SK-N-SH (cell line): Measurements from ENCODE around the gene SAPCD2. TPM values are rescaled to one million over a fixed set of nuclear protein-coding genes. Genes with fewer than 3 reads are reported as not detected.
A peak's percentile ranks its signal among the peaks of the same experiment; 100 is the strongest.

Experiments
- CTCF ChIA-PET: fragments of 300-600, 350-600 bp; formaldehyde crosslinking; extraction: SDS; loops from one replicate; lab custom pipeline; 2021; lab: Yijun Ruan, JAX
- POLR2A ChIA-PET: fragments of 350-600 bp; sonication (Branson Sonifier 250); formaldehyde crosslinking; extraction: SDS; loops from one replicate; lab custom pipeline; 2020; ENCODE audit warnings: antibody characterized with exemption, inconsistent platforms; lab: Yijun Ruan, JAX
- DNase-seq: peaks from one replicate; pipeline ENCODE4 v3.0.0; 2012
- H2AFZ ChIP-seq: fragments of 200-600 bp; sonication (generic); 2 replicates; pipeline ENCODE4 v1.8.1; 2016; ENCODE audit warnings: antibody characterized with exemption, mild to moderate bottlenecking, low read depth
- H3F3A ChIP-seq: fragments of 200-600 bp; sonication (generic); replicated peaks from 2 replicates; pipeline ENCODE3; 2016; ENCODE audit warnings: antibody characterized with exemption, mild to moderate bottlenecking; ENCODE audit not compliant: insufficient read depth
- H3K27ac ChIP-seq, 2 experiments: fragments of 200-500 bp in 1 of 2; fragments of 200-600 bp in 1 of 2; sonication (Bioruptor generic) in 1 of 2; sonication (generic), shearing (Covaris generic) in 1 of 2; 2 replicates each; pipeline versions ENCODE4 v1.5.1 to v1.6.1; 2014 to 2016; ENCODE audit warnings: low read depth in 2 of 2, inconsistent platforms in 1 of 2, low read length in 1 of 2, mild to moderate bottlenecking in 1 of 2, mixed read lengths in 1 of 2
- H3K27me3 ChIP-seq: fragments of 200-600 bp; sonication (generic), shearing (Covaris generic); 2 replicates; pipeline ENCODE4 v1.6.1; 2016; ENCODE audit warnings: mixed run types; ENCODE audit not compliant: insufficient read depth
- H3K36me3 ChIP-seq, 2 experiments: fragments of 200-500 bp in 1 of 2; fragments of 200-600 bp in 1 of 2; sonication (Bioruptor generic) in 1 of 2; sonication (generic) in 1 of 2; replicated peaks in 1 of 2; 2 replicates each; pipeline versions ENCODE3 to v1.5.1; 2014 to 2016; ENCODE audit warnings: low read length in 1 of 2, mild to moderate bottlenecking in 1 of 2; ENCODE audit not compliant: insufficient read depth in 2 of 2, control insufficient read depth in 1 of 2
- H3K4me1 ChIP-seq, 2 experiments: fragments of 200-500 bp in 1 of 2; fragments of 200-600 bp in 1 of 2; sonication (Bioruptor generic) in 1 of 2; sonication (generic), shearing (Covaris generic) in 1 of 2; 2 replicates each; pipeline versions ENCODE4 v1.5.1 to v1.6.1; 2014 to 2016; ENCODE audit warnings: low read depth in 1 of 2, low read length in 1 of 2, mixed run types in 1 of 2; ENCODE audit not compliant: insufficient read depth in 2 of 2, control insufficient read depth in 1 of 2
- H3K4me2 ChIP-seq: fragments of 200-600 bp; sonication (generic), shearing (Covaris generic); 2 replicates; pipeline ENCODE4 v1.6.1; 2017; ENCODE audit warnings: mixed run types
- H3K4me3 ChIP-seq, 2 experiments: fragments of 200-500 bp in 1 of 2; fragments of 200-600 bp in 1 of 2; sonication (Bioruptor generic) in 1 of 2; sonication (generic), shearing (Covaris generic) in 1 of 2; 2 replicates each; pipeline versions ENCODE4 v1.5.1 to v1.8.1; 2014 to 2016; ENCODE audit warnings: low read depth in 2 of 2, inconsistent platforms in 1 of 2, low read length in 1 of 2, mild to moderate bottlenecking in 1 of 2, mixed read lengths in 1 of 2, moderate library complexity in 1 of 2
- H3K79me2 ChIP-seq: fragments of 200-600 bp; sonication (generic); 2 replicates; pipeline ENCODE4 v1.8.1; 2017; ENCODE audit warnings: mild to moderate bottlenecking; ENCODE audit not compliant: insufficient read depth
- H3K9ac ChIP-seq: fragments of 200-600 bp; sonication (generic); 2 replicates; pipeline ENCODE4 v1.6.1; 2017; ENCODE audit warnings: mixed run types
- H3K9me2 ChIP-seq: fragments of 200-600 bp; sonication (generic); 2 replicates; pipeline ENCODE4 v1.6.1; 2017; ENCODE audit warnings: mixed run types
- H3K9me3 ChIP-seq: fragments of 200-600 bp; sonication (generic); 2 replicates; pipeline ENCODE4 v1.6.1; 2017; ENCODE audit warnings: mixed run types, mild to moderate bottlenecking, moderate library complexity
- H4K20me1 ChIP-seq: fragments of 200-600 bp; sonication (generic); 2 replicates; pipeline ENCODE4 v1.6.1; 2017; ENCODE audit warnings: mild to moderate bottlenecking, mixed run types; ENCODE audit not compliant: insufficient read depth
- ELF1 ChIP-seq: IDR thresholded peaks from 2 replicates; pipeline ENCODE4 v1.4.0; 2012
- EP300 ChIP-seq, 2 experiments: IDR thresholded peaks; 2 replicates each; pipeline versions ENCODE4 v1.4.0 to v1.6.1; 2012; ENCODE audit warnings: borderline replicate concordance in 1 of 2, low read depth in 1 of 2, low read length in 1 of 2
- MAX ChIP-seq: IDR thresholded peaks from 2 replicates; pipeline ENCODE4 v1.4.0; 2012; ENCODE audit warnings: low read depth
- MXI1 ChIP-seq: IDR thresholded peaks from 2 replicates; pipeline ENCODE4 v1.6.1; 2012; ENCODE audit warnings: mild to moderate bottlenecking, low read depth, low read length, improper control_type of control experiment
- PBX3 ChIP-seq: IDR thresholded peaks from 2 replicates; pipeline ENCODE4; 2012
- SIN3A ChIP-seq: IDR thresholded peaks from 2 replicates; pipeline ENCODE4 v1.6.1; 2012; ENCODE audit warnings: low read depth, mild to moderate bottlenecking, low read length, moderate library complexity, borderline replicate concordance
- USF1 ChIP-seq: IDR thresholded peaks from 2 replicates; pipeline ENCODE4 v1.4.0; 2012; ENCODE audit warnings: low read depth, borderline replicate concordance
- WGBS: methylation state at CpG from one replicate; pipeline ENCODE4 v1.1.6; 2017; ENCODE audit warnings: low lambda C conversion rate; 5-methylcytosine and 5-hydroxymethylcytosine counted together
- polyA plus RNA-seq, 3 experiments: library from polyadenylated mRNA; depleted of rRNA; stranded (reverse); fragments of >200 nt; gene quantifications; 2 replicates each; pipeline ENCODE4 v1.2.3, GENCODE V29; 2012
- TF ChIP-seq, protein P1 (sequence below): fragments of 150-350 bp; IDR thresholded peaks from 2 replicates; pipeline ENCODE4 v1.6.1; 2017; ENCODE audit warnings: antibody characterized with exemption, low read length, low read depth, borderline replicate concordance

The SAPCD2 gene
- polyA plus RNA-seq, 1 of the 3 experiments (the other 2 are of a cell fraction): 6.0 TPM

DNA sequence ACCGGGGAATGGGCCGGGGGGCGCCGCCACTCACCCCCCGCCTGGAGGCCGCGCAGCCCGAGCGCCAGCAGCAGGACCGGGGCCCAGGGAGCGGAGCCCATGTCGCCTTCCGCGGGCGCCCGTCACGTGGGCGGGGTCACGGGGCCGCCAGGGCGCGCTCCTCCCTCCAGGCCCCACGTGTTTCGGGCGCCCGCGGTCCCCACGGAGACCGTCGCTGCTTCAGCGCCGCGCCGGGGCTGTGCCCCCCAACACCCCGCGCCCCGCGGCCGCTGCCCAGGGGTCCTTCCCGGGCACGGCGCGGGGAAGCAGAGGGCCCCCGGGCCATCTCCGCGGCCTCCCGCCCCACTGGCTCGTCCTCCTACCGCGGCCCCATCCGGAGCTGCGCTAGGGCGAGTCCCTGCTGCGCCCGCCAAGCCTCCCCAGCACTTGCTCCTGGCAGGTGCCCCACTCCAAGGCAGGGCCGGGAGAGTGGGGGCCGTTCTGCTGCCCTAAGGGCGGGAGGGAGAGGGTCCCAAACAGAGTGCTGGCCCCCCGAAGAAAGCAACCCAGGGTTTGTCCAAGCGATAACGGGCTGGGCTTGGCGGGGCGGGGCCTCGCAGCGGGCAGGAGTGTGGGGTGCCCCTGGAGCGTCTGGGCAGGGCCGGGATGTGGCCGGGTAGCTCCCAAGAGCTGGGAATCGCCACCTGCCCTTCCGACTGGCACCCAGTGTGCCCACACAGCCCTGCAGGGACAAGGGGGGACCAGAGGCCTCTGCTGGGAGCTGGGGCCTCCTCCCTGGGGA, 44.4 kb upstream of the SAPCD2 start, which contains the start of gene DPP7:
TSS of gene DPP7 (minus strand) at position 121 of the 781 bp plus-strand sequence. CDS start at position 101, 20 bp downstream.
- peak within 1 kb of the TSS; percentile 56; the same call in 1 of the 2 replicates for H2AFZ ChIP-seq
- H3K36me3 ChIP-seq: peaks cover 0 to 26% of the 10 kb centered on the region in 2 experiments
- H3K9me3 ChIP-seq: no peaks in the 10 kb centered on the region
- peak within 1 kb of the TSS; percentile 94 for H3K4me2 ChIP-seq
- ChIA-PET CTCF (interaction anchor here (0.8 to 4.4 kb wide), 7 partner anchors 23 to 122 kb away, joined by 3 to 27 read pairs (median 4); partner anchors contain the start of genes NPDC1 and RNF224), POLR2A (interaction anchor here (0.7 to 1.6 kb wide), 7 partner anchors 15 to 126 kb away, joined by 3 to 7 read pairs (median 3); partner anchors contain the start of gene TUBB4B)
- H3K27me3 ChIP-seq: no peaks in the 10 kb centered on the region
- peak within 1 kb of the TSS; percentile 57 for H3K9ac ChIP-seq
- peak within 1 kb of the TSS; percentile 58 to 65 for H3K4me3 ChIP-seq
- H3K4me1 ChIP-seq: peaks cover 0 to 10% of the 10 kb centered on the region in 2 experiments; a peak in 1 of 4 replicates
- H3K9me2 ChIP-seq: no peaks in the 10 kb centered on the region
- no peaks in the 10 kb centered on the region for H3K79me2 ChIP-seq
- TF ChIP-seq PBX3 (peak; percentile 16; the same call in 1 of the 2 replicates), MAX (peak; percentile 82), EP300 (IDR thresholded peaks at IDR 0.05; ENCODE audit: borderline replicate concordance in 1 of 2, low read depth in 1 of 2, low read length in 1 of 2) (no peak), MXI1 (peak; percentile 92), USF1 (peak; percentile 91)
- TF ChIP-seq, protein P1, sequence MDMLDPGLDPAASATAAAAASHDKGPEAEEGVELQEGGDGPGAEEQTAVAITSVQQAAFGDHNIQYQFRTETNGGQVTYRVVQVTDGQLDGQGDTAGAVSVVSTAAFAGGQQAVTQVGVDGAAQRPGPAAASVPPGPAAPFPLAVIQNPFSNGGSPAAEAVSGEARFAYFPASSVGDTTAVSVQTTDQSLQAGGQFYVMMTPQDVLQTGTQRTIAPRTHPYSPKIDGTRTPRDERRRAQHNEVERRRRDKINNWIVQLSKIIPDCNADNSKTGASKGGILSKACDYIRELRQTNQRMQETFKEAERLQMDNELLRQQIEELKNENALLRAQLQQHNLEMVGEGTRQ: peak; percentile 89
- no peaks in the 10 kb centered on the region for H3F3A ChIP-seq
- peak; percentile 95 for DNase-seq
- no peaks in the 10 kb centered on the region for H4K20me1 ChIP-seq
- WGBS: no CpG with 5 or more reads among the region's 70 CpGs
- H3K27ac ChIP-seq: peak within 1 kb of the TSS in 1 of 2 experiments; percentile 39; a peak in 1 of 4 replicates

DNA sequence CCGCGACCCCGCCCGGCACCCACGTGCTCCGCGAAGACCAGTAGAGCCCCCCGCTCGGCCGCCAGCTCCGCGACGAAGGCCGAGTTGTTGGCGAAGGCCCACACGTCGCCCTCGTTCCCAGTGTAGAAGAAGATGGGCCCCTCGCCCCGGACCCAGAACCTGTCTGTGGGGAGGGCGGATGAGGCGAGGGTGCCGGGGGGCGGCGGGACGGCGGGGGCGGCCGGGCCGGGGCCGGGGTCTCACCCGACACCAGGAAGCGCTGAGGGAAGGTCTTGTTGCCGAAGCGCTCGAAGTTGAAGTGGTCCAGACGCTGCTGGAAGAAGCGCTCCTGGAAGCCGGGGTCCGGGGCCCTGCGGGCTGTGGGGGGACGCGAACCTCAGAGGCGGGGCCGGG, 43.9 kb upstream of the SAPCD2 start:
- Histone ChIP-seq H3K9me2 (no peaks in the 10 kb centered on the region), H3K9ac (peak overlapping the region; percentile 57), H3K4me1 (peaks cover 0 to 10% of the 10 kb centered on the region in 2 experiments; a peak in 1 of 4 replicates), H3K36me3 (peaks cover 0 to 30% of the 10 kb centered on the region in 2 experiments), H3K4me2 (peak overlapping the region; percentile 94), H3K9me3 (no peaks in the 10 kb centered on the region), H3K27me3 (no peaks in the 10 kb centered on the region), H3K79me2 (no peaks in the 10 kb centered on the region), H2AFZ (no peak overlapping the region), H3K27ac (peak overlapping the region in 1 of 2 experiments; percentile 2; a peak in 1 of 4 replicates), H3F3A (no peaks in the 10 kb centered on the region), H3K4me3 (peak overlapping the region; percentile 58 to 65), H4K20me1 (no peaks in the 10 kb centered on the region)
- TF ChIP-seq SIN3A (no peak), MAX (0 out of 2 replicates have a peak, but pooled peaks have one; percentile 8), ELF1 (no peak)
- WGBS: no CpG with 5 or more reads among the region's 45 CpGs
- ChIA-PET POLR2A (interaction anchor here (0.9 to 1.6 kb wide), 3 partner anchors 16 to 127 kb away, joined by 3 to 7 read pairs (median 4); partner anchors contain the start of gene TUBB4B), CTCF (interaction anchor here (1.4 to 4.4 kb wide), 5 partner anchors 63 to 122 kb away, joined by 3 to 27 read pairs (median 8); partner anchors contain the start of genes NPDC1 and RNF224)
- DNase-seq: peak; percentile 76
